ENCODE results near the gene WDR73. TPM values are rescaled to one million over a fixed set of nuclear protein-coding genes. Genes with fewer than 3 reads are reported as not detected.

Gene WDR73
- polyA plus RNA-seq, 3 donors, result 12.1 to 19.9 (median 14.3) TPM

GRCh38 chr15:84653584-84653909 lies 536 bp downstream of the WDR73 start:
- Mint-ChIP-seq H3K9me3 (peaks cover 0 to 1% (median 0%) of the 10 kb centered on the region in 7 donors), H3K27ac (peak overlapping the region; percentile 93 to 98 (median 97)), H3K36me3 (peaks cover 25 to 42% of the 10 kb centered on the region in 2 donors), H3K4me1 (peaks cover 39% of the 10 kb centered on the region), H3K4me3 (peak overlapping the region; percentile 98 to 99), H3K27me3 (ENCODE audit: low read depth in 3 of 3) (peaks cover 0 to 6% (median 6%) of the 10 kb centered on the region in 3 donors)
- H4K20me1 ChIP-seq (ENCODE audit: insufficient read depth, low read length), result peaks cover under 1% of the 10 kb centered on the region
- H3K9ac ChIP-seq (ENCODE audit: insufficient read depth, low read length, poor library complexity, severe bottlenecking), result peak overlapping the region; percentile 74
- whole genome bisulfite sequencing (ENCODE audit: insufficient coverage), result 25% methylated on average over 7 of the region's 7 CpGs
- peaks cover 30 to 38% of the 10 kb centered on the region in 2 donors for H3K4me1 ChIP-seq (ENCODE audit: control insufficient read depth in 1 of 2, insufficient read depth in 2 of 2, low read length in 2 of 2)
- H3K4me2 ChIP-seq (replicated peaks; ENCODE audit: extremely low read depth, low read length, poor library complexity, severe bottlenecking), result peak overlapping the region; percentile 87
- H2AFZ ChIP-seq (ENCODE audit: insufficient read depth, low read depth, low read length, poor library complexity, severe bottlenecking), result peak overlapping the region; percentile 90
- no peak for DNase-seq
- H3K9me3 ChIP-seq (replicated peaks in 1 of 2; ENCODE audit: control insufficient read depth in 1 of 2, insufficient read depth in 1 of 2, low read length in 2 of 2), result no peaks in the 10 kb centered on the region
- peak overlapping the region; percentile 69 to 94 (median 83) for H3K4me3 ChIP-seq (replicated peaks in 1 of 3; ENCODE audit: low read depth in 2 of 3, low read length in 3 of 3)
- intact Hi-C loops (cut with micrococcal nuclease), result loop anchor here in 1 of 2 donors (10.0 kb wide), 1 partner anchor 61 kb away; the partner anchor contains the start of gene SEC11A
- H3K79me2 ChIP-seq (ENCODE audit: insufficient read depth, low read length), result peaks cover 12% of the 10 kb centered on the region
- no peak for TF ChIP-seq CTCF (IDR thresholded peaks at IDR 0.05)
- peaks cover 16 to 43% of the 10 kb centered on the region in 2 donors for H3K36me3 ChIP-seq (replicated peaks in 1 of 2; ENCODE audit: control insufficient read depth in 1 of 2, insufficient read depth in 2 of 2, low read length in 2 of 2)
- H3K27me3 ChIP-seq (ENCODE audit: control insufficient read depth in 2 of 2, insufficient read depth in 2 of 2, low read length in 2 of 2), result no peaks in the 10 kb centered on the region
- H3K27ac ChIP-seq (ENCODE audit: low read depth in 1 of 2, low read length in 2 of 2), result peak overlapping the region; percentile 69 to 88

GRCh38 chr15:84649706-84650105 lies 4.4 kb downstream of the WDR73 start:
- Histone ChIP-seq H3K27ac (ENCODE audit: low read depth in 1 of 2, low read length in 2 of 2) (no peak overlapping the region), H2AFZ (ENCODE audit: insufficient read depth, low read depth, low read length, poor library complexity, severe bottlenecking) (no peak overlapping the region), H3K9me3 (replicated peaks in 1 of 2; ENCODE audit: control insufficient read depth in 1 of 2, insufficient read depth in 1 of 2, low read length in 2 of 2) (no peaks in the 10 kb centered on the region), H3K4me3 (replicated peaks in 1 of 3; ENCODE audit: low read depth in 2 of 3, low read length in 3 of 3) (no peak overlapping the region), H4K20me1 (ENCODE audit: insufficient read depth, low read length) (no peaks in the 10 kb centered on the region), H3K4me2 (replicated peaks; ENCODE audit: extremely low read depth, low read length, poor library complexity, severe bottlenecking) (no peak overlapping the region), H3K36me3 (replicated peaks in 1 of 2; ENCODE audit: control insufficient read depth in 1 of 2, insufficient read depth in 2 of 2, low read length in 2 of 2) (peaks cover 50 to 81% of the 10 kb centered on the region in 2 donors), H3K27me3 (ENCODE audit: control insufficient read depth in 2 of 2, insufficient read depth in 2 of 2, low read length in 2 of 2) (no peaks in the 10 kb centered on the region), H3K9ac (ENCODE audit: insufficient read depth, low read length, poor library complexity, severe bottlenecking) (no peak overlapping the region), H3K4me1 (ENCODE audit: control insufficient read depth in 1 of 2, insufficient read depth in 2 of 2, low read length in 2 of 2) (peaks cover 17 to 25% of the 10 kb centered on the region in 2 donors), H3K79me2 (ENCODE audit: insufficient read depth, low read length) (peaks cover 17% of the 10 kb centered on the region)
- peaks cover 26% of the 10 kb centered on the region for H3K4me1 Mint-ChIP-seq
- no CpG with 5 or more reads among the region's 2 CpGs for WGBS (ENCODE audit: insufficient coverage)
- no peak overlapping the region for H3K4me3 Mint-ChIP-seq
- no peak for TF ChIP-seq CTCF (IDR thresholded peaks at IDR 0.05)
- peaks cover 0 to 2% (median 0%) of the 10 kb centered on the region in 3 donors for H3K27me3 Mint-ChIP-seq (ENCODE audit: low read depth in 3 of 3)
- H3K9me3 Mint-ChIP-seq, result no peaks in the 10 kb centered on the region
- no peak overlapping the region for H3K27ac Mint-ChIP-seq
- peaks cover 51 to 73% of the 10 kb centered on the region in 2 donors for H3K36me3 Mint-ChIP-seq
- no peak for DNase-seq
- intact Hi-C loops (cut with micrococcal nuclease), result loop anchor here in 1 of 2 donors (10.0 kb wide), 1 partner anchor 65 kb away; the partner anchor contains the start of gene SEC11A

Data from CD14-positive monocyte (primary cell).